ENCODE data around the gene CEP290. TPM values are rescaled to one million over a fixed set of nuclear protein-coding genes. Genes with fewer than 3 reads are reported as not detected.

The CEP290 gene
- total and polyA plus RNA-seq, 2 experiments from 2014 or later, result 12.1 to 17.0 TPM

DNA sequence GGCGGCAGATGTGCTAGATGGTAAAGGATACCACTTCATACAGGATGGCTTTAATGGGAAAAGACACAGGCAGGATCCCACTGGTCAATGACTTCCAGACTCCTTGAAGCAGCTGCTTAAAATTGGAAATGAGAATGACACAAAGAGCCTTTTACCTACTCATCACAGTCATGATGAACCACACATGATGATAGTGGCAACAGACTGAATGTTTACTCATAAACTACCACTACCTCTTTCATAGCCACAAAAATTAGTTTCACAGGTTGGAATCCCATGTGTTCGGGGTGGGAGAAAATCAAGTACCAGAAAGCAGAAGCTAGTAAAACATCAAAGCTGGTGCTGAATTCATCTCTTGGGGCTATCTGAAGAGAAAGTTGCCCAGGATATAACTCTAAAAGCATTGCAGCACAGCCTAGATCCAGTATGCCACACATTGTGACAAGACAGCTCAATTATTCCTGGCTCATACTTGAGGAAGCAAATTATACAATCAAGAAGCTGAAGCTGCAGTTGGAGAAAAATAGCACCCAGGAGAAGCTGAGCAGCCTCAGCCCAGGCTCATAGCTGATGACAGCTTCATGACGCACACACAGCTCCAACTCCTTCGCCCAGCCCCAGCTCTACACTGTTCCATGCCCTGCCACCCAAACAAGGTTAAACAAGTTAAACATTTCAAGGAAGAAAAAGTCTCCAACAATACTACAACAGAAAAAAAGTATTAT lies 83.7 kb downstream of the CEP290 start:
- Histone ChIP-seq H3K27me3 (no peaks in the 10 kb centered on the region), H3K4me2 (no peak overlapping the region), H3K9me3 (ENCODE audit: low read depth) (no peaks in the 10 kb centered on the region), H3K27ac (no peak overlapping the region), H2AFZ (no peak overlapping the region), H3K79me2 (no peaks in the 10 kb centered on the region), H3K4me3 (no peak overlapping the region), H4K20me1 (ENCODE audit: insufficient read depth, poor library complexity, severe bottlenecking) (no peaks in the 10 kb centered on the region), H3K4me1 (ENCODE audit: insufficient read depth) (no peaks in the 10 kb centered on the region), H3K36me3 (replicated peaks; ENCODE audit: insufficient read depth, low read depth) (no peaks in the 10 kb centered on the region), H3K9me2 (replicated peaks; ENCODE audit: insufficient read depth) (no peaks in the 10 kb centered on the region)
- DNase-seq (ENCODE audit: low spot score), result no peak
- WGBS (ENCODE audit: low lambda C conversion rate, missing lambda C conversion rate), result 93% methylated on average over 4 of the region's 4 CpGs
- TF ChIP-seq EZH2phosphoT487 (IDR thresholded peaks at IDR 0.05; ENCODE audit: low read depth, severe bottlenecking, unreplicated experiment) (no peak), EZH2 (IDR thresholded peaks at IDR 0.05; ENCODE audit: borderline replicate concordance) (no peak)
- TF ChIP-seq, protein P1, sequence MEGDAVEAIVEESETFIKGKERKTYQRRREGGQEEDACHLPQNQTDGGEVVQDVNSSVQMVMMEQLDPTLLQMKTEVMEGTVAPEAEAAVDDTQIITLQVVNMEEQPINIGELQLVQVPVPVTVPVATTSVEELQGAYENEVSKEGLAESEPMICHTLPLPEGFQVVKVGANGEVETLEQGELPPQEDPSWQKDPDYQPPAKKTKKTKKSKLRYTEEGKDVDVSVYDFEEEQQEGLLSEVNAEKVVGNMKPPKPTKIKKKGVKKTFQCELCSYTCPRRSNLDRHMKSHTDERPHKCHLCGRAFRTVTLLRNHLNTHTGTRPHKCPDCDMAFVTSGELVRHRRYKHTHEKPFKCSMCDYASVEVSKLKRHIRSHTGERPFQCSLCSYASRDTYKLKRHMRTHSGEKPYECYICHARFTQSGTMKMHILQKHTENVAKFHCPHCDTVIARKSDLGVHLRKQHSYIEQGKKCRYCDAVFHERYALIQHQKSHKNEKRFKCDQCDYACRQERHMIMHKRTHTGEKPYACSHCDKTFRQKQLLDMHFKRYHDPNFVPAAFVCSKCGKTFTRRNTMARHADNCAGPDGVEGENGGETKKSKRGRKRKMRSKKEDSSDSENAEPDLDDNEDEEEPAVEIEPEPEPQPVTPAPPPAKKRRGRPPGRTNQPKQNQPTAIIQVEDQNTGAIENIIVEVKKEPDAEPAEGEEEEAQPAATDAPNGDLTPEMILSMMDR (IDR thresholded peaks at IDR 0.05; ENCODE audit: poor library complexity), result no peak

DNA sequence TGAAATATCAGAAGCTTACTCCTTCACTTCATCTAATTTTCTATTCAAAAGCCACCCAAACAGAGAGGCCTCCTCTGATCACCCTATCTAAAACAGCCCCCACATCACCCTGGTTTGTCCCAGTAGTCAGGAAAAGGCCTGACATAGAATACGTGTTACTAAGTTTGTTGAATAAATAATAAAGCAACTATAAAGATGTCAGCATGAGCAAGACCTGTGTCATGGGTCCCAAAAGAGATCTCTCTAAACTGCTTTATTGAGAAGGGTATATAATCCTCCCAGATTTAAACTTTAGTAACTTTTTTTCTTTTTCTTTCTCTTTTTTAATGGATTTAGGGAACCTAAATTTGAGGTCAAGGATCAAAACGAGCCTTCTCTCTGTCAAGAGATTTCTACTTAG lies 85.3 kb downstream of the CEP290 start:
- H3K27ac ChIP-seq, result no peak overlapping the region
- no peak overlapping the region for H3K4me2 ChIP-seq
- H2AFZ ChIP-seq, result no peak overlapping the region
- H3K27me3 ChIP-seq, result no peaks in the 10 kb centered on the region
- H3K36me3 ChIP-seq (replicated peaks; ENCODE audit: insufficient read depth, low read depth), result no peaks in the 10 kb centered on the region
- no peaks in the 10 kb centered on the region for H3K9me3 ChIP-seq (ENCODE audit: low read depth)
- WGBS (ENCODE audit: low lambda C conversion rate, missing lambda C conversion rate), result 89% methylated on average over 2 of the region's 2 CpGs
- no peak for DNase-seq (ENCODE audit: low spot score)
- no peaks in the 10 kb centered on the region for H3K9me2 ChIP-seq (replicated peaks; ENCODE audit: insufficient read depth)
- no peak for TF ChIP-seq EZH2phosphoT487 (IDR thresholded peaks at IDR 0.05; ENCODE audit: low read depth, severe bottlenecking, unreplicated experiment)
- TF ChIP-seq, protein P1 (IDR thresholded peaks at IDR 0.05; ENCODE audit: poor library complexity), result no peak
- TF ChIP-seq EZH2 (IDR thresholded peaks at IDR 0.05; ENCODE audit: borderline replicate concordance), result no peak
- no peaks in the 10 kb centered on the region for H3K4me1 ChIP-seq (ENCODE audit: insufficient read depth)
- no peaks in the 10 kb centered on the region for H4K20me1 ChIP-seq (ENCODE audit: insufficient read depth, poor library complexity, severe bottlenecking)
- no peak overlapping the region for H3K4me3 ChIP-seq
- H3K79me2 ChIP-seq, result no peaks in the 10 kb centered on the region

DNA sequence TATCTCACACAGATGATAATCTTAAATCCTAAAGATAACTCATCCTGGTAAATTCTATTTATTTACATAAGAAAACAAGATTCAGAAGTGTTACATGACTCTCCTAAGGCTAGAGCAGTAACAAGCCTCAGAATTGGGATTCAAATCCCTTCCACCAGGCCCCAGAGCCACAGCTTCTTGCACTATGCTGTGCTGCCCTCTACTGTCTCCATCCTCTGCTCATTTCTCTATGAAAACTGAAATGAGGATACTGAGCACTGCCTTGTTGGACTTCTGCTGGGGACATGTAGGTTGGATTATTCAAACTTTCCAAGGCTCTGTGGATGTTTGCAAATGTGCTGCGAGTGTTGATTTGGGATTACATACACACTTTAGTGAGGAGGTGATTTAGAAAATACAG lies 89.2 kb downstream of the CEP290 start:
- peak; percentile 42 for DNase-seq (ENCODE audit: low spot score)
- Histone ChIP-seq H3K27ac (no peak overlapping the region), H2AFZ (no peak overlapping the region), H3K4me3 (no peak overlapping the region), H3K79me2 (no peaks in the 10 kb centered on the region), H4K20me1 (ENCODE audit: insufficient read depth, poor library complexity, severe bottlenecking) (peaks cover 7% of the 10 kb centered on the region), H3K4me2 (no peak overlapping the region), H3K36me3 (replicated peaks; ENCODE audit: insufficient read depth, low read depth) (no peaks in the 10 kb centered on the region), H3K9me3 (ENCODE audit: low read depth) (no peaks in the 10 kb centered on the region), H3K27me3 (no peaks in the 10 kb centered on the region), H3K9me2 (replicated peaks; ENCODE audit: insufficient read depth) (no peaks in the 10 kb centered on the region), H3K4me1 (ENCODE audit: insufficient read depth) (no peaks in the 10 kb centered on the region)
- TF ChIP-seq EZH2phosphoT487 (IDR thresholded peaks at IDR 0.05; ENCODE audit: low read depth, severe bottlenecking, unreplicated experiment), result no peak
- TF ChIP-seq, protein P1 (IDR thresholded peaks at IDR 0.05; ENCODE audit: poor library complexity), result peak; percentile 52
- TF ChIP-seq EZH2 (IDR thresholded peaks at IDR 0.05; ENCODE audit: borderline replicate concordance), result no peak
- WGBS (ENCODE audit: low lambda C conversion rate, missing lambda C conversion rate), result 95% methylated on average over 1 of the region's 1 CpG

Data from hepatocyte (in vitro differentiated cells).